Activated CD8-positive, alpha-beta T cell treated with anti-CD3 and anti-CD28 coated beads for 36 hours (primary cell): Measurements from ENCODE around the gene ZNF827. TPM values are rescaled to one million over a fixed set of nuclear protein-coding genes. Genes with fewer than 3 reads are reported as not detected.

ENCODE experiments used
- ATAC-seq: fragments of 200-7000 bp; cut with Tn5 transposase; one replicate; pipeline ENCODE4 v1.10.0; 2021; ENCODE audit warnings: mild to moderate bottlenecking, moderate library complexity
- CTCF ChIA-PET: fragments of 350-600 bp; sonication (Branson Sonifier 250); formaldehyde crosslinking; loops from one replicate; lab custom pipeline; 2021; ENCODE audit warnings: antibody characterized with exemption; lab: Charles Lee
- POLR2A ChIA-PET: fragments of 350-600 bp; sonication (Branson Sonifier 250); formaldehyde crosslinking; loops from one replicate; lab custom pipeline; 2021; ENCODE audit warnings: antibody characterized with exemption; lab: Charles Lee
- DNase-seq: peaks from one replicate; pipeline ENCODE4 v3.0.0-alpha.2; 2020
- H3K27ac Mint-ChIP-seq: one replicate; pipeline ENCODE4 v1.8.0; 2021; ENCODE audit warnings: mild to moderate bottlenecking, mixed read lengths
- H3K27me3 Mint-ChIP-seq: one replicate; pipeline ENCODE4 v1.8.0; 2021; ENCODE audit warnings: mixed read lengths
- H3K36me3 Mint-ChIP-seq: one replicate; pipeline ENCODE4 v1.8.0; 2021; ENCODE audit warnings: low read depth, mixed read lengths
- H3K4me1 Mint-ChIP-seq: one replicate; pipeline ENCODE4 v1.8.0; 2021; ENCODE audit warnings: low read depth, mixed read lengths
- H3K4me3 Mint-ChIP-seq: one replicate; pipeline ENCODE4 v1.8.0; 2021; ENCODE audit warnings: mild to moderate bottlenecking, moderate library complexity, mixed read lengths
- H3K9me3 Mint-ChIP-seq: one replicate; pipeline ENCODE4 v1.8.0; 2021; ENCODE audit warnings: mixed read lengths
- intact Hi-C: fragments of 100-400 bp; cut with micrococcal nuclease; formaldehyde crosslinking; loops from one replicate; pipeline ENCODE4 v1.10.0; 2022
- total RNA-seq, 2 experiments: library from RNA; stranded (reverse); gene quantifications; one replicate each; pipeline ENCODE4 v1.2.3, GENCODE V29; 2021
- TF ChIP-seq, protein P1 (sequence below): fragments of 200-600 bp; IDR thresholded peaks from one replicate; pipeline ENCODE4 v1.8.0; 2022; ENCODE audit warnings: antibody characterized with exemption, mild to moderate bottlenecking

The ZNF827 gene
- total RNA-seq, 2 experiments from 2014 or later, result 28.4 to 31.1 TPM

DNA sequence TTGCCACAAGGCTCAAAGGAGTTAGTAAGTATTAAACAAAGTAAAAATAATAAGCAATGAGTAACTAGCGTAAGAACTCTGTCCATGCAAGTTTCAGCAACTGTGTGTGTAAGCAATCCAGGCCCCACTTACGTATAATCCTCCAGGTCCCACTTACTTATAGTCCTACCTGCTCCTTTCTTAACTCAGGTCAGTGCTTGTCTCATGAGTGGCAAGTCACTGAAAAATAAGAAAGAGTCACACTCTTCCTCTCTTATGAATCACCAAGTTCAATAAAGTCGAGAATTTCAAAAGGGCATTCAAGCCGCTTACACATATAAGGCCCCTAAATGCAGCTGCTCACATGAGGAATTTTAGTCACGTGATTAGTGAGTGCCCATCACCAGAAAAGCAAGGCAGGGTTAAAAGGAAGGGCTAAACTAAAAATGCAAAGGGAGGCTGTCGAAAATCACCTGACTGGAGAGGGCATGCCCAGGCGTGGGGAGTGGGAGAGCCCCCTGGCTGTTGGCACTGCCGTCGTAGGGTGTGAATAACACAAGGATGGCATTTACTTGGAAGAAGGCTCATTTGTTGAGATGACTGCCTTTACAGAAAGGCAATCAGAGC, 58.2 kb downstream of the ZNF827 start:
- no peak for DNase-seq
- ATAC-seq, result no peak
- no peak overlapping the region for H3K27ac Mint-ChIP-seq
- H3K4me1 Mint-ChIP-seq, result peaks cover 37% of the 10 kb centered on the region
- peaks cover 56% of the 10 kb centered on the region for H3K36me3 Mint-ChIP-seq
- CTCF ChIA-PET, result no interaction called here
- H3K27me3 Mint-ChIP-seq, result no peaks in the 10 kb centered on the region
- POLR2A ChIA-PET, result no interaction called here
- TF ChIP-seq, protein P1, sequence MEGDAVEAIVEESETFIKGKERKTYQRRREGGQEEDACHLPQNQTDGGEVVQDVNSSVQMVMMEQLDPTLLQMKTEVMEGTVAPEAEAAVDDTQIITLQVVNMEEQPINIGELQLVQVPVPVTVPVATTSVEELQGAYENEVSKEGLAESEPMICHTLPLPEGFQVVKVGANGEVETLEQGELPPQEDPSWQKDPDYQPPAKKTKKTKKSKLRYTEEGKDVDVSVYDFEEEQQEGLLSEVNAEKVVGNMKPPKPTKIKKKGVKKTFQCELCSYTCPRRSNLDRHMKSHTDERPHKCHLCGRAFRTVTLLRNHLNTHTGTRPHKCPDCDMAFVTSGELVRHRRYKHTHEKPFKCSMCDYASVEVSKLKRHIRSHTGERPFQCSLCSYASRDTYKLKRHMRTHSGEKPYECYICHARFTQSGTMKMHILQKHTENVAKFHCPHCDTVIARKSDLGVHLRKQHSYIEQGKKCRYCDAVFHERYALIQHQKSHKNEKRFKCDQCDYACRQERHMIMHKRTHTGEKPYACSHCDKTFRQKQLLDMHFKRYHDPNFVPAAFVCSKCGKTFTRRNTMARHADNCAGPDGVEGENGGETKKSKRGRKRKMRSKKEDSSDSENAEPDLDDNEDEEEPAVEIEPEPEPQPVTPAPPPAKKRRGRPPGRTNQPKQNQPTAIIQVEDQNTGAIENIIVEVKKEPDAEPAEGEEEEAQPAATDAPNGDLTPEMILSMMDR, result no peak
- H3K9me3 Mint-ChIP-seq, result no peaks in the 10 kb centered on the region
- intact Hi-C loops, result no loop called here
- no peak overlapping the region for H3K4me3 Mint-ChIP-seq

DNA sequence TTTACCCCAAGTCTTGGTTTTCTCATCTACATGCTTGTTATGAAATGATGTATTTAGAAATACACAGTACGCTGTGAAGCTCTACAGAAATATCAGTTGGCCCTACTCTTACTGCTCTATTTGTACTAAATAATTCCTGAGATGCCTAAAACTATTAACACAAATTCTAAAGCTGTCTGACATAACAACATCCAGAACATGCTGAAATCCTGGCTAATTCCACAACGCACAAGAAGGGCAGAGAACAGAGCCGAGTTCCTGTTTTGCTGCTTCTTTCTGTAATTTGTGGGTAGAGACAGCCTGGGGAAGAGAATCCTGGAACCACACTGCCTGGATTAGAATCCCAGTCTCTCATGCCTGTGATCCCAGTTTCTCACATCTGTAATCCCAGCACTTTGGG, 59.0 kb downstream of the ZNF827 start:
- DNase-seq, result no peak
- intact Hi-C loops, result no loop called here
- CTCF ChIA-PET, result interaction anchor here (1.2 kb wide), 1 partner anchor 17 kb away, joined by 3 read pairs; no protein-coding TSS in a partner anchor

DNA sequence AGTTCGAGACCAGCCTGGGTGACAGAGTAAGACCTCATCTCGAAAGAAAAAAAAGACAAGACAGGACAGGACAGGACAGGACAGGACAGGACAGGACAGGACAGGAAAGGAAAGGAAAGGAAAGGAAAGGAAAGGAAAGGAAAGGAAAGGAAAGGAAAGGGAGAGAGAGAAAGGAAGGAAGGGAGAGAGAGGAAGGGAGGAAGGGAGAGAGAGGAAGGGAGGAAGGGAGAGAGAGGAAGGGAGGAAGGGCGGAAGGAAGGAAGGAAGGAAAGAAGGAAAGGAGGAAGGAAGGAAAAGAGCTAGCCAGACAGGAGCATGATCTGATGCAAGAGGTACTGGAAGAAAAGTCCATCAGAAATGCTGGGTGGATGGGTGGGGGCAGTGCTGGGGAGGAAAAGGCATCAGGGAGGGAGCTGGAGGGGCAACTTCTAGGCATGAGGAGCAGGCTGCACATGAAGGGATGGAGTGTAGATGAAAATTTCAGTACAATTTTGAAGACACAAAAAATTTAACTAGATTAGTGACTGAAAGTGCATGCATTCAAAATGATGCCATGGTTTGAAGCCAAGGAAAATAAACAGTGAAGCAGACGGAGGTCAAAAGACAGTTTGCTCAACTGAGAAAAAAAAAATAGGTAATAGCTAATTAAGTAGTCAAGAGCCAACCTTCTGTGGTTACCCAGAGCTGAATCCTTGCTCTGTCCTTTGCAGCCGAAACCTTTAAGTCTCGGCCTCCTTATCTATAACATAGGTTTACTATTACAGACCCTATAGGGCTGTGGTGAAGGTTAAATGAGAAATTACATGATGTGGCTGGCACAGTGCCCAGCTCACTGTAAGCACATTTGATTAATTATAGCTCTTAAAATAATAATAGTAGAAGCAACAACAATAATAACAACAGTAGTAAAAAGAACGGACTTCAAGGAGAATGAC, 59.9 kb downstream of the ZNF827 start:
- POLR2A ChIA-PET, result interaction anchor here (1.0 kb wide), 1 partner anchor 14 kb away, joined by 3 read pairs; no protein-coding TSS in a partner anchor
- ATAC-seq, result no peak
- peaks cover 44% of the 10 kb centered on the region for H3K36me3 Mint-ChIP-seq

More for the DNA sequence above, 59.0 kb downstream of the ZNF827 start:
- H3K27ac Mint-ChIP-seq, result no peak overlapping the region
- TF ChIP-seq, protein P1, result no peak
- POLR2A ChIA-PET, result interaction anchor here (1.0 kb wide), 1 partner anchor 14 kb away, joined by 3 read pairs; no protein-coding TSS in a partner anchor
- ATAC-seq, result no peak
- H3K27me3 Mint-ChIP-seq, result no peaks in the 10 kb centered on the region
- peaks cover 32% of the 10 kb centered on the region for H3K4me1 Mint-ChIP-seq
- H3K36me3 Mint-ChIP-seq, result peaks cover 51% of the 10 kb centered on the region
- no peaks in the 10 kb centered on the region for H3K9me3 Mint-ChIP-seq
- H3K4me3 Mint-ChIP-seq, result no peak overlapping the region

DNA sequence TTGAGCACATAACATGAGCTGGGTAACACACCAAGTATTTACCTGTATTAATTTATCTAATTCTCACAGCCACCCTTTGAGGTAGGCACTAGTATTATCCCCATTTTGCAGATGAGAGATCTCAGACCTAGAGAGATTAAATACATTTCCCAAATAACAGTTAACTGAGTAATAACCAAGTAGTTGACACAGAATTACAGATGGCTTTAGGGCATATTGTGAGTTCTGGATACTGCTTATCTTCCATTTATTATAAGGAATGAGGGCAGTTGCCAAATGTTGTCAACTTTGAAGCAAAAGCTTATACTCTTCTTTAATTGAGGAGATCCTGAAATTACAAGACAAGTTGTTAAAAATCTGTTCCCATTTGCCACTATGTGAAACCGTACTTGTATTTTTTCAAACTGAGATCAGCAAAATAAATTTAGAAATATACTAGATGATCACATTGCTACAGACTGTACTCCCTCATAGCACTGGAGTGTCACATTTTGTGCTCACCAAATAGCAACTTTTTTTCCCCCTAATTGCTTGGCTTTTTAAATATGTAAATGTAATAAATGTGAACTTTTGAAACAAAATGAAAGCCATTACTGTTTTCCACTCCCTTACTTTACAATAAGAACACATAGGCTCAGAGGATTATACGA, 62.0 kb downstream of the ZNF827 start:
- Mint-ChIP-seq H3K27me3 (no peaks in the 10 kb centered on the region), H3K36me3 (peaks cover 44% of the 10 kb centered on the region), H3K27ac (no peak overlapping the region), H3K9me3 (no peaks in the 10 kb centered on the region), H3K4me1 (peaks cover 17% of the 10 kb centered on the region), H3K4me3 (no peak overlapping the region)
- no peak for ATAC-seq
- ChIA-PET POLR2A (no interaction called here), CTCF (interaction anchor here (1.3 kb wide), 2 partner anchors 7 to 18 kb away, joined by 3 read pairs; no protein-coding TSS in a partner anchor)
- TF ChIP-seq, protein P1, result no peak
- intact Hi-C loops, result no loop called here
- DNase-seq, result no peak

More for the DNA sequence above, 59.9 kb downstream of the ZNF827 start:
- no peak overlapping the region for H3K4me3 Mint-ChIP-seq
- TF ChIP-seq, protein P1, result no peak
- H3K9me3 Mint-ChIP-seq, result no peaks in the 10 kb centered on the region
- H3K27me3 Mint-ChIP-seq, result no peaks in the 10 kb centered on the region
- CTCF ChIA-PET, result interaction anchor here (1.2 kb wide), 1 partner anchor 17 kb away, joined by 3 read pairs; no protein-coding TSS in a partner anchor
- H3K4me1 Mint-ChIP-seq, result peaks cover 26% of the 10 kb centered on the region
- no peak for DNase-seq
- no peak overlapping the region for H3K27ac Mint-ChIP-seq
- intact Hi-C loops, result no loop called here
